ENCODE data around the gene EFNA3. TPM values are rescaled to one million over a fixed set of nuclear protein-coding genes. Genes with fewer than 3 reads are reported as not detected.

EFNA3 gene
- total RNA-seq, 4 donors from 2014 or later, result 0.44 to 3.7 (median 1.7) TPM; not detected in 1

DNA sequence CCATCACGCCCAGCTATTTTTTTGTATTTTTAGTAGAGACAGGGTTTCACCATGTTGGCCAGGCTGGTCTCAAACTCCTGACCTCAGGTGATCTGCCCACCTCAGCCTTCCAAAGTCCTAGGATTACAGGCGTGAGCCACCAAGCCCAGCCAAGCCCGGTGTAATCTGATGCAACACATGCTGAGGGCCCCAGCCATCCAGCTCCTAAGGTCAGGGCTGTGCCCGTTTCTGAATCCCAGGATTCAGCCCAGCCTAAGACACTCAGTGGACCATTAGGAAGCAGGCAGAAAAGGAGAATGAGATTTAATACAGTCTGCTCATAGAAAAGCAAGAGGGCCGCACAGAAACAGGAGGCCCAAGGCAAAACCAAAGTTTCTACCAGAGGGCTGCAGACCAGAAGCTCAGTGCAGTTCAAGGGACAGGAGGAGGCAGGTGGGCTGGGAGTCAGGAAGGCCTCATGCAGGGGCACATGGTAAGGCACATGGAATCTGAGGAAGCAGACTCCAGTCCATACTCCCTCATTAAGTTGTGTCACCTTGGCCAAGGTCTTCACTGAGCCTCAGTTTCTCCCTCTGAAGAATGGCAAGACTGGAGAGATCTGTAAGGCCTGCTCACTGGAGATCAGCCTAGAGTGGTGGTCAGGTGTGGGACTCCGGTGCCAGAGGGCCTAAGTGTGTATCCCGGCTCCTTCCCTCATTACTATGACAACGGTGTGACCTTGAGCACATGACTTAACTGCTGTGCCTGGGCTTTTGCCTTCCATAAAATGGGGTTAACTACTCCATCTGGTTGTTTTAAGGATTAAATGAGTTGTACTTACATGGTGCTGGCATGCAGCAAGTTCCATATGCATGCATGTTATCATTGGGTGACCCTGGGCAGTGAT lies 29.9 kb upstream of the EFNA3 start:
- TF ChIP-seq, protein P1, sequence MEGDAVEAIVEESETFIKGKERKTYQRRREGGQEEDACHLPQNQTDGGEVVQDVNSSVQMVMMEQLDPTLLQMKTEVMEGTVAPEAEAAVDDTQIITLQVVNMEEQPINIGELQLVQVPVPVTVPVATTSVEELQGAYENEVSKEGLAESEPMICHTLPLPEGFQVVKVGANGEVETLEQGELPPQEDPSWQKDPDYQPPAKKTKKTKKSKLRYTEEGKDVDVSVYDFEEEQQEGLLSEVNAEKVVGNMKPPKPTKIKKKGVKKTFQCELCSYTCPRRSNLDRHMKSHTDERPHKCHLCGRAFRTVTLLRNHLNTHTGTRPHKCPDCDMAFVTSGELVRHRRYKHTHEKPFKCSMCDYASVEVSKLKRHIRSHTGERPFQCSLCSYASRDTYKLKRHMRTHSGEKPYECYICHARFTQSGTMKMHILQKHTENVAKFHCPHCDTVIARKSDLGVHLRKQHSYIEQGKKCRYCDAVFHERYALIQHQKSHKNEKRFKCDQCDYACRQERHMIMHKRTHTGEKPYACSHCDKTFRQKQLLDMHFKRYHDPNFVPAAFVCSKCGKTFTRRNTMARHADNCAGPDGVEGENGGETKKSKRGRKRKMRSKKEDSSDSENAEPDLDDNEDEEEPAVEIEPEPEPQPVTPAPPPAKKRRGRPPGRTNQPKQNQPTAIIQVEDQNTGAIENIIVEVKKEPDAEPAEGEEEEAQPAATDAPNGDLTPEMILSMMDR (IDR thresholded peaks at IDR 0.05; ENCODE audit: low read depth), result no peak

DNA sequence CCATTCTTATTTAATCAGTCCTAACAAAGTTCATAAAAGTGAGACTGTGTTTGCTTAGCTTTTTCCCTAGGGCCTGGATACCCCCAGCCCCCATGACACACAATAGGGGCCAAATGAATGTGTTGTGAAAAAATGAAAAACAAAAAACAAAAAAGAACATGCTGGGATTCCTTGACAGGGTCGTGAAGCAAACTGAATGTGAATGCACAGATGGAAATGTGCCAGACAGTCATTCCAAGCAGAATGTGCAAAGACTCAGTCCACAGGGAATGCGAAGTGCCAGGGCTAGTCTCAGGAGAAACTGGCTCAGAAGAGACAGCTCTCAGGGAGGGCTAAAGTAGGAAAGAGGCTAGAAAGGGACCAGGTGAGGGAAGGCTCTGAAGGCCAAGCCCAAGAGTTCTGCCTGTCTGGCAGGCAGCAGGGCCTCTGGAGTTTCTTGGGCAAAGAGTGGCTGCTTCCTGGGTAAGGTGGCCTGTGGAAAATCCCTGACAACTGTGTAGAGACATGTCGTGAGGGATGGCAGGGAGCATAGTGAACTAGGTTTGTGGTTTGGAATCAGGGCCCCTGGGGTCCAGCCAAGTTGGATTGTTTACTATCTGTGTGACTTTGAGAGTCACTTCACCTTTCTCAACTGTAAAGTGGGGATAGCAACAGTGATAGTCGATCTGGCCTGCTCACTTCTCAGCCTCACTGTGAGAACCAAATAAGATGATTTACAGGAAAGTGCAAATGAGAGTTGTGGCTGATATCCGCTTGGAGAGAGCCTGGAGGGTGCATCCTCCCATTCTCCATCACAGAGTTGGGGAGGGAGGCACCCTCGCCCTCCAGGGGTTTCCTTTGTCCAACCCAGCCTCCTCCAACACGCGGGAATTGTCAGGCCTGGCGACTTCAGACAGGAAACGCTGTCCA lies 28.7 kb upstream of the EFNA3 start:
- TF ChIP-seq, protein P1 (IDR thresholded peaks at IDR 0.05; ENCODE audit: low read depth), result no peak

DNA sequence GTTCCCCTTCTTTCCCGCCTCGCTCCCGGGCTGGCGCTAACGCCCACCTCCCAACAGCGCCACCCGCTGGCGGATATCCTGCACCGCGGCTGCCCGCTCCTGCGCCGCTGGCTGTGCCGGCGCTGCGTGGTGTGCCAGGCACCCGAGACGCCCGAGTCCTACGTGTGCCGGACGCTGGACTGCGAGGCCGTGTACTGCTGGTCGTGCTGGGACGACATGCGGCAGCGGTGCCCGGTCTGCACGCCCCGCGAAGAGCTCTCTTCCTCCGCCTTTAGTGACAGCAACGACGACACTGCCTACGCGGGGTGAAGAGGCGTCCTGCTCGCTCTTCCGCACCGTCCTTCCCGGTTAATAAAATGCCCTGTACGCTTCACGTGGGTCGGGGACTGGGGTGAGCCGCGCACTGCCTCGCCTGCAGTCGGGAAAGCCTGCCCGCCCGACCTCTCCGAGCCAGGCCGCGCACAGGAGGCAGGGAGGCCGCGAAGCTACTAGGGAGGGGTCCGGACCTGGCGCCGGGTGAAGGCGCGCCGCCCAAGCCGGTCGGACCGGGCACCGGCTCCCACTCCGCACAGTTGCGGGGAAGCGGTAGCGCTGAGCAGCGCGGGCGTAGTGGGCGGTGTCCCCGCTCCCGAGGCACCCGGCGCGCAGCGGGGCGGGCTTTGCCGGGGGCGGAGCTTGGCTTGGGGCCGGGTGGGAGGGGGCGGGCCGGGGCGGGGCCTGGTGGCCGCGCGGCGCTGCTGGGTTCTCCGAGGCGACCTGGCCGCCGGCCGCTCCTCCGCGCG lies 27.9 kb upstream of the EFNA3 start, which contains the start of gene ADAM15:
Gene ADAM15, plus strand, starts transcription at position 757 of the 782 bp plus-strand sequence. CDS start 71 bp downstream, outside the sequence.
- TF ChIP-seq, protein P1 (IDR thresholded peaks at IDR 0.05; ENCODE audit: low read depth), result no peak

DNA sequence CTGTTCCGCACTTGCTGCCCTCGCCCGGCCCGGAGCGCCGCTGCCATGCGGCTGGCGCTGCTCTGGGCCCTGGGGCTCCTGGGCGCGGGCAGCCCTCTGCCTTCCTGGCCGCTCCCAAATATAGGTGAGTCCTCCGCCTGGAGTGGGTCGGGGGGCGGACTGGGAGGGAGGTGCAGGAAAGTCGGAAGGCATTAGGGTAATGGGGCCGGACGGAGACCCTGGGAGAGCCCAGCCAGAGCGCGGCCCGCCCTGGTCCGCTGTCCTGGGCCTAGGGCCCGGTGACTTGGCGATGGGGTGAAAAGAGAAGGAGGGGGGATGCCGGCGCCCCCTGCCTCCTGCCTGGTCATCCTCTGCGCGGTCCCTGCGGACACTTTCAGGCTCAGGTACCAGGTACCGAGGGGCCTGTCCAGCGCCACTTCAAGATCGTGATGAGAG lies 27.3 kb upstream of the EFNA3 start:
- TF ChIP-seq, protein P1 (IDR thresholded peaks at IDR 0.05; ENCODE audit: low read depth), result no peak

DNA sequence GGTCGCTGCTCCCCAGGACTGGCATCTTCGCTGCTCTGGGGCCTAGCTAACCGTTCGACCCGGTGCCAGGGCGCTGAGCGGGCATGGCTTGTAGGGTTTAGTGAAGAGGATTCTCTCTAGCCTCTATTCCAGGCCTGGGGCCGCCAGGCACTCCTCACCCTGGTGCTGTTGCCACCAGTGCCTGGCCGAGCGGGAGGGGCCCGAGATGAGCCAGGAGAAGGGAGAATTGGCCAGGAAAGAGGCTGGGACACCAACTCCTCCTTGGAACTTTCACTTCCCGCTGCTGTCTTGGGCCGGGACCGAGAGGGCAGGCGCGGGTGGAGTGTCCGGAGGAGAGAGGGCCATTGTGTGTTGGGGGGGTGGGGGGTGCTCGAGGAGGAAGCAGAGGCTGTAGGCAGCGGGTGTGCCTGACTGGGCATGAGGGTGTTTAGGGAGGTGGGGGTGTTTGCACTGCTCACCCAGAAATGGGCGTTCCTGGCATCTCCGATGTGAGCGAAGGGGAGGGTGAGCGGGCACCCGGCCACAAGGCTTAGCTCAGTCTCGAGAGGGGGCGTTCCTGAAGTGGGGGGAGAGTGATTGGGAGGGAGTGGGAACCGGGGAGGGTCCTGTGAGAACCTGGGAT lies 26.7 kb upstream of the EFNA3 start:
- TF ChIP-seq, protein P1 (IDR thresholded peaks at IDR 0.05; ENCODE audit: low read depth), result no peak

DNA sequence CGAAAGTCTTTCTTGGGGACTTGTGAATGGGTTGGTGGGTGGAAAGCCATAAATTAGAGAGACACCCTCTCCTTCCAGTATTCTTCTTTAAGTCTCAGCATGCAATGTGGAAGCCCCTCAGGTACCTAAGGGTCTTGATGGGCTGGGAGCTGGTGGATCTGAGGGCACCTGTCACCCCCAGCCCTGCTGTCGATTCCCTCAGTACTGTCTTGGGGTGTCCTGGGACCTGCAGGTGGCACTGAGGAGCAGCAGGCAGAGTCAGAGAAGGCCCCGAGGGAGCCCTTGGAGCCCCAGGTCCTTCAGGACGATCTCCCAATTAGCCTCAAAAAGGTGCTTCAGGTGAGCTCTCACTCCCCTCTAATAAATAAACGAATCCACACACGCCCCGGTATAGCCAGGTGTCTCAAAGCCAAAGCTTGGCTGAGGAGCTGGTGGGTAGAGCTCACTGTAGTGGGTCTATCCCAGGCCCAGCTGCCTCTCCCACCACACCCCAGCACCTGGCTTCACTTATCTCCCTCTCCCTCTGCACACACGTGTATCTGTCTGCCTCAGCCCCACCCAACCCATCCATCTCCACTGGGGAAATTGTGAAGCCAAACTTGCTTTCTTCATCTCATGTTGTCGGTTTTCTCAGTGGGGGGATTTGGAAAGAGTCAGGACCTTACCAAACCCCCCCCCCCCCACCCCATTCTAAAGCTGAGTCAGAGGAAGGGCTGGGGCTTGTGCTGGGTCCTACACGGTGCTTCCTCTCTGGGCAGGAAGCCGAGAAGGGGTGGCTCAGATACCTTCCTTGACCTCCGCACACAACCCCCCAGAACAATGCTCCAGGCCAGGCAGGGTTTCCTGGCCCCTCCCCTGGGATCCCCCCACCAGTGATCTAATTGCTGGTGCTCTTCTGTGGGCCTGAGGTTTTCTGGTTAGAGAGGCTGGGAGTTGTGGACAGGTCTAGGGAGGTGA lies 25.9 kb upstream of the EFNA3 start:
- TF ChIP-seq, protein P1 (IDR thresholded peaks at IDR 0.05; ENCODE audit: low read depth), result no peak

Measured in subcutaneous adipose tissue (tissue), 4 donors.